Measurements from ENCODE around the gene CLEC12A.

DNA sequence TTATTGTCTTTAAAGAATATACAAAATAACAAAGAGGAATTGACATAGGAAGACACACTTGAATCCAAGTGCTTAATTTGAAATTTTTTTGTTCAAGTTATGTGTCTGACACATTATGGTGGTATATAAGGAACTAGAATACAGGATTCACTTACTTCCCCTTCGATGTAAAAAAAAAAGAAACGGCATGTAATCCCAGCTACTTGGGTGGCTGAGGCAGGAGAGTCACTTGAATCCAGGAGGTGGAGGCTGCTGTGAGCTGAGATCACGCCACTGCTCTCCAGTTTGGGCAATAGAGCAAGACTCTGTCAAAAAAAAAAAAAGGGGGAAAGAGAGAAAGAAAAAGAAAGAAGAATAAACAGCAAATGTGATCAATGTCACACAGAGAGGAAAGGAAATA lies 8.9 kb downstream of the CLEC12A start:
- TF ChIP-seq, protein P1, sequence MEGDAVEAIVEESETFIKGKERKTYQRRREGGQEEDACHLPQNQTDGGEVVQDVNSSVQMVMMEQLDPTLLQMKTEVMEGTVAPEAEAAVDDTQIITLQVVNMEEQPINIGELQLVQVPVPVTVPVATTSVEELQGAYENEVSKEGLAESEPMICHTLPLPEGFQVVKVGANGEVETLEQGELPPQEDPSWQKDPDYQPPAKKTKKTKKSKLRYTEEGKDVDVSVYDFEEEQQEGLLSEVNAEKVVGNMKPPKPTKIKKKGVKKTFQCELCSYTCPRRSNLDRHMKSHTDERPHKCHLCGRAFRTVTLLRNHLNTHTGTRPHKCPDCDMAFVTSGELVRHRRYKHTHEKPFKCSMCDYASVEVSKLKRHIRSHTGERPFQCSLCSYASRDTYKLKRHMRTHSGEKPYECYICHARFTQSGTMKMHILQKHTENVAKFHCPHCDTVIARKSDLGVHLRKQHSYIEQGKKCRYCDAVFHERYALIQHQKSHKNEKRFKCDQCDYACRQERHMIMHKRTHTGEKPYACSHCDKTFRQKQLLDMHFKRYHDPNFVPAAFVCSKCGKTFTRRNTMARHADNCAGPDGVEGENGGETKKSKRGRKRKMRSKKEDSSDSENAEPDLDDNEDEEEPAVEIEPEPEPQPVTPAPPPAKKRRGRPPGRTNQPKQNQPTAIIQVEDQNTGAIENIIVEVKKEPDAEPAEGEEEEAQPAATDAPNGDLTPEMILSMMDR (IDR thresholded peaks at IDR 0.05; ENCODE audit: low read depth, low read length, missing input control): no peak
- TF ChIP-seq, protein P2, sequence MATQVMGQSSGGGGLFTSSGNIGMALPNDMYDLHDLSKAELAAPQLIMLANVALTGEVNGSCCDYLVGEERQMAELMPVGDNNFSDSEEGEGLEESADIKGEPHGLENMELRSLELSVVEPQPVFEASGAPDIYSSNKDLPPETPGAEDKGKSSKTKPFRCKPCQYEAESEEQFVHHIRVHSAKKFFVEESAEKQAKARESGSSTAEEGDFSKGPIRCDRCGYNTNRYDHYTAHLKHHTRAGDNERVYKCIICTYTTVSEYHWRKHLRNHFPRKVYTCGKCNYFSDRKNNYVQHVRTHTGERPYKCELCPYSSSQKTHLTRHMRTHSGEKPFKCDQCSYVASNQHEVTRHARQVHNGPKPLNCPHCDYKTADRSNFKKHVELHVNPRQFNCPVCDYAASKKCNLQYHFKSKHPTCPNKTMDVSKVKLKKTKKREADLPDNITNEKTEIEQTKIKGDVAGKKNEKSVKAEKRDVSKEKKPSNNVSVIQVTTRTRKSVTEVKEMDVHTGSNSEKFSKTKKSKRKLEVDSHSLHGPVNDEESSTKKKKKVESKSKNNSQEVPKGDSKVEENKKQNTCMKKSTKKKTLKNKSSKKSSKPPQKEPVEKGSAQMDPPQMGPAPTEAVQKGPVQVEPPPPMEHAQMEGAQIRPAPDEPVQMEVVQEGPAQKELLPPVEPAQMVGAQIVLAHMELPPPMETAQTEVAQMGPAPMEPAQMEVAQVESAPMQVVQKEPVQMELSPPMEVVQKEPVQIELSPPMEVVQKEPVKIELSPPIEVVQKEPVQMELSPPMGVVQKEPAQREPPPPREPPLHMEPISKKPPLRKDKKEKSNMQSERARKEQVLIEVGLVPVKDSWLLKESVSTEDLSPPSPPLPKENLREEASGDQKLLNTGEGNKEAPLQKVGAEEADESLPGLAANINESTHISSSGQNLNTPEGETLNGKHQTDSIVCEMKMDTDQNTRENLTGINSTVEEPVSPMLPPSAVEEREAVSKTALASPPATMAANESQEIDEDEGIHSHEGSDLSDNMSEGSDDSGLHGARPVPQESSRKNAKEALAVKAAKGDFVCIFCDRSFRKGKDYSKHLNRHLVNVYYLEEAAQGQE (IDR thresholded peaks at IDR 0.05): no peak
- no peak for TF ChIP-seq JUND (IDR thresholded peaks at IDR 0.05)

Data from liver (tissue), 3 donors.